ENCODE results near the gene P4HA2. TPM values are rescaled to one million over a fixed set of nuclear protein-coding genes. Genes with fewer than 3 reads are reported as not detected.

The P4HA2 gene
- total RNA-seq, 1 experiment from 2014 or later, result 43.6 TPM

GRCh38 chr5:132266031-132266835 lies 38.6 kb upstream of the P4HA2 start:
- intact Hi-C loops (cut with micrococcal nuclease), result no loop called here
- ChIA-PET POLR2A (ENCODE audit: unreplicated experiment) (interaction anchor here (0.6 to 0.7 kb wide), 2 partner anchors 29 to 85 kb away, joined by 3 read pairs; no protein-coding TSS in a partner anchor), CTCF (no interaction called here)
- H3K4me2 ChIP-seq (ENCODE audit: low read length), result peak overlapping the region; percentile 69
- H3F3A ChIP-seq (ENCODE audit: low read length, unreplicated experiment), result no peaks in the 10 kb centered on the region
- no peaks in the 10 kb centered on the region for H4K20me1 ChIP-seq (ENCODE audit: low read length)
- no peak for TF ChIP-seq EZH2 (IDR thresholded peaks at IDR 0.05; ENCODE audit: low read length, unreplicated experiment)
- TF ChIP-seq CTCF (conservative IDR thresholded peaks at IDR 0.05; ENCODE audit: low read depth, low read length), result no peak
- no peak for TF ChIP-seq EZH2phosphoT487 (IDR thresholded peaks at IDR 0.05; ENCODE audit: borderline replicate concordance, low read length)
- H3K9me2 ChIP-seq (replicated peaks; ENCODE audit: low read length), result no peaks in the 10 kb centered on the region
- ATAC-seq, result peak; percentile 11
- peak overlapping the region; percentile 84 for H3K27ac ChIP-seq (ENCODE audit: low read length)
- peaks cover 5% of the 10 kb centered on the region; the same call in 1 of the 2 replicates for H3K79me2 ChIP-seq (ENCODE audit: low read length)
- TSS peak; percentile 42 for BruUV-seq (replicated peaks)
- no peaks in the 10 kb centered on the region for H3K27me3 ChIP-seq (ENCODE audit: low read length)
- DNase-seq, result peak; percentile 38
- H3K36me3 ChIP-seq (ENCODE audit: low read depth, low read length), result 0 out of 2 replicates have a peak, but pooled peaks cover 5% of the 10 kb centered on the region
- H3K9ac ChIP-seq (ENCODE audit: low read length), result peak overlapping the region; percentile 50
- peak overlapping the region; percentile 15; the same call in 1 of the 2 replicates for H3K4me3 ChIP-seq (ENCODE audit: low read length)
- H3K9me3 ChIP-seq (ENCODE audit: low read length), result no peaks in the 10 kb centered on the region
- peaks cover 42% of the 10 kb centered on the region for H3K4me1 ChIP-seq (ENCODE audit: insufficient read depth, low read length)
- H2AFZ ChIP-seq (ENCODE audit: low read length), result peak overlapping the region; percentile 51; the same call in 1 of the 2 replicates

- H2AFZ ChIP-seq (ENCODE audit: low read length), result peak overlapping the region; percentile 51; the same call in 1 of the 2 replicates
- TF ChIP-seq CTCF (conservative IDR thresholded peaks at IDR 0.05; ENCODE audit: low read depth, low read length), result peak; percentile 25; the same call in 1 of the 2 replicates
- no peak for TF ChIP-seq EZH2phosphoT487 (IDR thresholded peaks at IDR 0.05; ENCODE audit: borderline replicate concordance, low read length)
- POLR2A ChIA-PET (ENCODE audit: unreplicated experiment), result interaction anchor here (0.6 kb wide), 1 partner anchor 85 kb away, joined by 3 read pairs; no protein-coding TSS in a partner anchor
- H3K9me2 ChIP-seq (replicated peaks; ENCODE audit: low read length), result no peaks in the 10 kb centered on the region
- no peaks in the 10 kb centered on the region for H4K20me1 ChIP-seq (ENCODE audit: low read length)
- DNase-seq, result peak; percentile 92
- peak overlapping the region; percentile 69 for H3K4me2 ChIP-seq (ENCODE audit: low read length)
- BruUV-seq (replicated peaks), result TSS peak; percentile 60
- peak; percentile 78 for ATAC-seq
- intact Hi-C loops (cut with micrococcal nuclease), result loop anchor here (2.0 kb wide), 1 partner anchor 29 kb away; the partner anchor contains the start of gene SLC22A4
- H3K79me2 ChIP-seq (ENCODE audit: low read length), result peaks cover 6% of the 10 kb centered on the region; the same call in 1 of the 2 replicates
- H3K4me1 ChIP-seq (ENCODE audit: insufficient read depth, low read length), result peaks cover 49% of the 10 kb centered on the region
- H3K4me3 ChIP-seq (ENCODE audit: low read length), result peak overlapping the region; percentile 15; the same call in 1 of the 2 replicates
- peak overlapping the region; percentile 50 for H3K9ac ChIP-seq (ENCODE audit: low read length)
- H3K36me3 ChIP-seq (ENCODE audit: low read depth, low read length), result 0 out of 2 replicates have a peak, but pooled peaks cover 5% of the 10 kb centered on the region
- H3F3A ChIP-seq (ENCODE audit: low read length, unreplicated experiment), result no peaks in the 10 kb centered on the region
- H3K9me3 ChIP-seq (ENCODE audit: low read length), result no peaks in the 10 kb centered on the region
- peak overlapping the region; percentile 84 for H3K27ac ChIP-seq (ENCODE audit: low read length)
- CTCF ChIA-PET, result no interaction called here
- H3K27me3 ChIP-seq (ENCODE audit: low read length), result no peaks in the 10 kb centered on the region
These were observed 37.8 kb upstream of the P4HA2 start for GRCh38 chr5:132265336-132266030.
